HFF-Myc (cell line): ENCODE results near the gene CENPS.
"Not testable (repeated sequence)": the region's sequence is repeated elsewhere in the genome, so short reads cannot be mapped to it uniquely, and the experiment has no call there.

Source experiments
- DNase-seq: peaks from one replicate; pipeline ENCODE4 v3.0.0-alpha.2; 2011; ENCODE audit warnings: low read depth; ENCODE audit errors: extremely low read depth
- H3K4me3 ChIP-seq: replicated peaks from 2 replicates; pipeline ENCODE4 v1.5.1; 2011; ENCODE audit warnings: low read depth, mild to moderate bottlenecking, control low read depth, low read length
- CTCF ChIP-seq: IDR thresholded peaks from 2 replicates; pipeline ENCODE4 v1.5.1; 2012; ENCODE audit warnings: mild to moderate bottlenecking, low read depth, low read length, control low read depth; ENCODE audit errors: missing control alignments

CENPS gene

GRCh38 chr1:10421637-10422036 lies 8.6 kb upstream of the CENPS start:
- DNase-seq, result no peak
- H3K4me3 ChIP-seq, result no peak overlapping the region
- TF ChIP-seq CTCF, result no peak

DNA sequence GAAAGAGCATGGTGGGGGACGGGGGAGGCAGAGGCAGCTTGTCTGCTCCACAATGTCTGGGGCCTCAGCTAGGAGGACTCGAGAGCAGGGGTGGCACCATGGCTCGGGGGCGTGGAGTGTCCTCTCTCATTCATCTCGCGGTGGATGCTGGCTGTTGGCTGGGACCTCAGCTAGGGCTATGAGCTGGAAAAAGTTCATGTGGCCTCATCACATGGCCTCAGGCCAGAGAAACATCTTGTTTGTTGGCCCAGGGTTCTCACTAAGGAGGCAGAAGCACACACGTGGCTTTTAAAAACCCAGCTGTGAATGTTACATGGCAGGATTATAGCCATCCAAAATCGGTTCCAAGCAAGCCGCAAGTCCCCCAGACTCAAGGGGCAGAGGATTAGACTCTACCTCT lies 6.2 kb upstream of the CENPS start:
- DNase-seq, result no peak
- H3K4me3 ChIP-seq, result no peak overlapping the region
- TF ChIP-seq CTCF, result no peak

DNA sequence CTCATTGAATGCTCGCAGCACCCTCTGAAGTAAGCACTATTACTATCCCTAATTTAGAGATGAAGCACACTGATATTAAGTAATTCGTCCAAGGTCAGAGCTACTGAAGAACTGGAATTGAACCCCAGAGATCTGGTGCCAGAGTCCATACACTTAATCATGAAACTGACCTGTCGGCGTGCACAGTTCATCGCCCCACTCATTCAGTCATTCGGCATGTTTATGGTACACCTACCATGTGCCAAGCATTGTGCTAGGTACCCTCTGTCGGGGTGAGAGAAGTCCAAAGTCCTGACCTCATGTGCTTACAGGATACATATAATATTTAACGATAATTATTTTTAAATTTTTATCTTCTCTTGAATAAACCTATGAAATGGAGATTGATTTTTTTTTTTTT lies 5.6 kb upstream of the CENPS start:
- DNase-seq, result no peak
- TF ChIP-seq CTCF, result no peak
- no peak overlapping the region for H3K4me3 ChIP-seq

DNA sequence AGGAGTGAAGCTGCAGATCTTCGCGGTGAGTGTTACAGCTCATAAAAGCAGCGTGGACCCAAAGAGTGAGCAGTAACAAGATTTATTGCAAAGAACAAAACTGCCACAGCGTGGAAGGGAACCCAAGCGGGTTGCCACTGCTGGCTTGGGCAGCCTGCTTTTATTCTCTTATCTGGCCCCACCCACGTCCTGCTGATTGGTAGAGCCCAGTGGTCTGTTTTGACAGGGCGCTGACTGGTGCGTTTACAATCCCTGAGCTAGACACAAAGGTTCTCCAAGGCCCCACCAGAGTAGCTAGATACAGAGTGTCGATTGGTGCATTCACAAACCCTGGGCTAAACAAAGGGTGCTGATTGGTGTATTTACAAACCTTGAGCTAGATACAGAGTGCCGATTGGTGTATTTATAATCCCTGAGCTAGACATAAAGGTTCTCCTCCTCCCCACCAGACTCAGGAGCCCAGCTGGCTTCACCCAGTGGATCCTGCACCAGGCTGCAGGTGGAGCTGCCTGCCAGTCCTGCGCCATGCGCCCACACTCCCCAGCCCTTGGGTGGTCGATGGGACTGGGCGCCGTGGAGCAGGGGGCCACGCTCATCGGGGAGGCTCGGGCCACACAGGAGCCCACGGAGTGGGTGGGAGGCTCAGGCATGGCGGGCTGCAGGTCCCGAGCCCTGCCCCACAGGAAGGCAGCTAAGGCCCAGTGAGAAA lies 4.3 kb upstream of the CENPS start:
- not testable (repeated sequence) for H3K4me3 ChIP-seq, DNase-seq

DNA sequence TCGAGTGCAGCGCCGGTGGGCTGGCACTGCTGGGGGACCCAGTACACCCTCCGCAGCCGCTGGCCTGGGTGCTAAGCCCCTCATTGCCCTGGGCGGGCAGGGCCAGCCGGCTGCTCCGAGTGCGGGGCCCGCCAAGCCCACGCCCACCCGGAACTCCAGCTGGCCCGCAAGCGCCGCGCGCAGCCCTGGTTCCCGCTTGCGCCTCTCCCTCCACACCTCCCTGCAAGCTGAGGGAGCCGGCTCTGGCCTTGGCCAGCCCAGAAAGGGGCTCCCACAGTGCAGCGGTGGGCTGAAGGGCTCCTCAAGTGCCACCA lies 3.7 kb upstream of the CENPS start:
- not testable (repeated sequence) for DNase-seq, H3K4me3 ChIP-seq

GRCh38 chr1:10428984-10429383 lies 1.2 kb upstream of the CENPS start:
- TF ChIP-seq CTCF, result no peak
- no peak for DNase-seq
- no peak overlapping the region for H3K4me3 ChIP-seq

DNA sequence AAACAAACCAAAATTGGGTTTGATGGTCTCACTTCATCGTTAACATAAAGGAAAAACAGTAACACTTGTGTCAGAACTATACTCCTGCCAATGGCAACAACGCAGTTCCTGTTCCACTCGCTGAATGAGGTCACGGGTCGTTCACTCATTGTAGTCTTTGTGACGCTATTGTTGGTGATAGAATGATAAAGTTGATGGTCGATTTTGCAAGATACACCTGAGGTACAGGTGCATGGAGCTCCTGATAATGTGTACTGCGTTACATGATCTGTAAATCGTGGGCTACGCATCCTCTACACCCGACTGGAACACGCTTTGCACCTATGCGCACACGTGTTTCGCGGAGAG lies 391 bp upstream of the CENPS start:
- no peak for DNase-seq
- TF ChIP-seq CTCF, result no peak
- peak overlapping the region; percentile 64 for H3K4me3 ChIP-seq

DNA sequence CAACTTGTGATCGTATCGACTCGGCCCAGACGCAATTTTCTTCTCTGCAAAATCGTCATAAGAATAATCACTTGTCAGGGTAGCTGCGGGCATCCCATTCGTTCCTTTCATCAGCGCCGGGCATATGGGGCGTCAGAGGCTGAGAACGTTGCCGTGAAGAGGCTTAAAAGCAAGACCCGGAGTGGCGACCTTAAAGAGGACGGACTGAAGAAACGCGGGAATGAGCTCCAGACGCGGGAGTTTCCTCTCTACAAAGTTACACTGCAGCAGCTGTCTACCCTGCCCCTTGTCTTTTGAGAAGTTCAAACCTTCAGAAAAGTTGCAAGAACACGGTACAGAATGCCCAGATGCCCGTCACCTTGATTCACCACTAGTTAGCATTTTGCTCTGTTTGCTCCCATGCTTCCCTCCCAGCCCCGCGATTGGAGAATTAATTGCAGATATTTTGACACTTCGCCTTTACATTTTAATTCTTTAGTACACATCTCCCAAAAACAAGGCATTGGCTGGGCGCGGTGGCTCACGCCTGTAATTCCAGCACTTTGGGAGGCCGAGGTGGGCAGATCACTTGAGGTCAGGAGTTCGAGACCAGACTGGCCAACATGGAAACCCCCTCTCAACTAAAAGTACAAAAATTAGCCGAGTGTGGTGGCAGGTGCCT lies 967 bp downstream of the CENPS start:
- DNase-seq, result no peak
- peak overlapping the region; percentile 64 for H3K4me3 ChIP-seq
- TF ChIP-seq CTCF, result no peak
